22Rv1 (cell line): Measurements from ENCODE around the gene HSPA13.

Experiments
- CTCF ChIP-seq: fragments of 450-650 bp; IDR thresholded peaks from 2 replicates; pipeline ENCODE4 v1.5.1; 2017; ENCODE audit warnings: mild to moderate bottlenecking
- ZFX ChIP-seq: fragments of 450-650 bp; IDR thresholded peaks from 2 replicates; pipeline ENCODE4 v1.6.1; 2017; ENCODE audit warnings: antibody characterized with exemption, borderline replicate concordance

- TF ChIP-seq CTCF, result no peak
- TF ChIP-seq ZFX, result no peak
Measured at GRCh38 chr21:14353231-14353630, 29.7 kb downstream of the HSPA13 start.
